ENCODE data around the gene TANGO2.

Gene TANGO2

GRCh38 chr22:20107951-20108756 lies 87.2 kb downstream of the TANGO2 start:
- DNase-seq (ENCODE audit: extremely low read depth, low read depth) = no peak

DNA sequence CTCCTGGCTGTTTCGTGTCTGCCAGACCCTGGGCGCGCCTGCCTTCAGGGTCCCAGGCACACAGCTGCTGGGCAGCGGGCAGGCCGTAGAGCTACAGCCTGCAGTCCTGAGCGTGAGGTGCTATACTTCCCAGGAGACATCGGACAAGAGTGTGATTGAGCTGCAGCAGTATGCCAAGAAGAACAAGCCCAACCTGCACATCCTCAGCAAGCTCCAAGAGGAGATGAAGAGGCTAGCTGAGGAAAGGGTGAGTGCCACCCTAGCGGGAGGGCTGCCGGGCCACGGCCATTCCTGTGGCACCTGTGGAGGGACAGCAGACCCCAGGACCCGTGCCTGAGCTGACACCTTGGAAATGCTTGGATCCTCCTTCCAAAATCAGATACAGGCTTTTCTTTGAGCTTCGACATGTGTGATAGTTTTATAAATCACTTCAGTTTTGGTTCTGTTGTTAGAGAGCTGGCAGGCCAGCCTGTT lies 87.9 kb downstream of the TANGO2 start:
- TF ChIP-seq CTCF (IDR thresholded peaks at IDR 0.05; ENCODE audit: low read depth, low read length) = no peak
- DNase-seq (ENCODE audit: extremely low read depth, low read depth) = no peak

More at GRCh38 chr22:20107951-20108756, 87.2 kb downstream of the TANGO2 start:
- no peak for TF ChIP-seq CTCF (IDR thresholded peaks at IDR 0.05; ENCODE audit: low read depth, low read length)

DNA sequence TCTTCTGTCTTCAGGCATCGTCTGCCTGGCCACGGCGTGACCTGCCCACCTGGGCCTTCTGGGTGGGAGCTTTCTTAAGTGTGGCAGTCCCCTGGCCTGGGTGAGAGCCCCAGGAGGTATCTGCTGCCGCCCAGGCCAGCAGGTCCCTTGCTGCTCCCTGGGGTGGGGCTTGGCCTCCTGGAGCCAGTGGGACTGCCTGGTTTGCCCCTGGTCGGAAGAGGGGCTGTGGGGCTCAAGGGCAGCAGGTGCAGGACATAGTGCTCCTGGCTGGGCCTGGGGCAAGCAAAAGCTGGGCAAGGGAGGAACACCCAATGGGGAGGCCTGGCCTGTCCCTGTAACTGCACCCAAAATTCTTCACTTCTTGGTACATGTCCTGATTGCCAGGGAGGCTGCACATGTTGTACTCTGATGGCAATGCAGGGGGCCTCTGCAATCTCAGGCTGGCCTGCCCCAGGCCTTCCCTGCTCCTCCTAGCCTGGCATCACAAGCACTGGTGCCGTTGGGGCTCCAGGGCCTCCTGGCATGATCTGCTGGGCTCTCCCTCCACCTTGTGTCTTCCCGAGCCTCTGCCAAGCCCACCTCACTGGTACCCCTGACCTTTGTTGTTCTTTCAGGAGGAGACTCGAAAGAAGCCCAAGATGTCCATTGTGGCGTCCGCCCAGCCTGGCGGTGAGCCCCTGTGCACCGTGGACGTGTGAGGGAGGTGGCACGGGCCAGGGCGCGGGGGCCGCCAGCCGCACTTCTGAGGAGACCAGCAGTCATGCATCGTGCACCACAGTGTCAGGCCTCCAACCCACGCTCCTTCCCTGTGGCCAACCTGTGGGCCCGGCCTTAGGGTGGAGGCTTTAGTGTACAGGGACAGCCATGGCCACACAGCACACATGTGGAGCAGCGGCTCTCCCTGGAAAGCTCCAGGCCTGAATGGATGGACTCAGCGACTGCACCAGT lies 88.8 kb downstream of the TANGO2 start:
- no peak for TF ChIP-seq CTCF (IDR thresholded peaks at IDR 0.05; ENCODE audit: low read depth, low read length)
- DNase-seq (ENCODE audit: extremely low read depth, low read depth) = no peak

DNA sequence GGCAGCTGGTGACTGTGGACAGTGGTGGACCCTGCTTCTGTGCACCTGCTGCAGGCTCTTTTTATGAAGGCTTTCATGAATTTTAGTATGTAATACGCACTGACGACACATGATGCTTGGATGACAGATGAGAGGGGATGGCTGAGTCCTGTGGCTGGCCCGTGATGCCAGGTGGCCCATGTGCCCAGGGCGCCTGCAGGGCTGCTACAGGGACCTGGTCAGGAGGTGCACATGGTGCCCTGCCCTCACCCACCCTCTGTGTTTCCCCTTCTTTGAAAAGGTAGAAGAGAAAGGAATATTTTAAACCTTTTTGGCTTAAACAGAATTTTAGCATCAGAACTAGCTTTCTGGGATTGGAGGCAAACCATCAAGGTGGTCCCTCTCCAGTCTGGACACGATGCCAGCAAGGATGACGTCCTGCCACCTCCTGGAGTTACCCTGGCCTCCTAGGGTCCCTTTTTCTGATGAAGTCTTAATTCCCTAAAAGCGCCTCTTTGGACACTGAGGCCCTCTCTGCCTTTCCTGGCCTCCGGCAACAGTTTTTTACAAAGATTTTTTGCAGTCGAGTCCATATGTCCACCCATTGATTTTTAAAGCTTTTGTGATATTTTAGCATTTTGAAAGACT lies 89.6 kb downstream of the TANGO2 start:
- no peak for DNase-seq (ENCODE audit: extremely low read depth, low read depth)
- TF ChIP-seq CTCF (IDR thresholded peaks at IDR 0.05; ENCODE audit: low read depth, low read length) = no peak

DNA sequence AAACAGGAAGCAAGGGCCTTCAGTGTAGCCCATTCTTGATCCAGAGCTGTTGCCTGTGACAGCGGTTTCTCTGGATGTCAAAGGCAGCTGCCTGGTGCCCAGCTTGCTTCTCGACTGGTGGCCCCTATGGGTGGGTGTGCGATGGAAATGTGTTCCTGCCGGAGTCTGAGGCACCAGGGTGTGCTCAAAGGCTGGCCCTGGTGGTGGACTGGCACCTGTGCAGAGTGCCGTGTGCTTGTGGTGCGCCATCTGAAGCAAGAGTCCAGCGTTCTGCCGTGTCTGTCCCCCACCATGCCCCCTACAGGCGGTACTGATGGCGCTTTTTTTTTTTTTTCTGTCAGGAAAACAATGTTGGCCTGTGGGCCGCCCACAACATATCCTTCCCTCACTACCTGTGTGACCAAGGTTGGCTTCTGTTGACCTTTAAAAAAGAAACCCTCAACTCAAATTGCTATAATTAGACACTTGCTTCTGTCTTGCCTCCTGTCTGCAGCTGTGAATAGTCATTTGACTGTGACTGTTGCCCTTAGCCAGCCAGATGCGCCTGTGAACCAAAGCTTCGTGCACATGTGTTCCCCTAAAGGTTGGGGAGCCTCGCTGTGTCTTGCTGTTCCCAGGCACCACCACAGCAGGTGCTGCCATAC lies 90.3 kb downstream of the TANGO2 start:
- peak; percentile 34 for TF ChIP-seq CTCF (IDR thresholded peaks at IDR 0.05; ENCODE audit: low read depth, low read length)
- DNase-seq (ENCODE audit: extremely low read depth, low read depth) = no peak

DNA sequence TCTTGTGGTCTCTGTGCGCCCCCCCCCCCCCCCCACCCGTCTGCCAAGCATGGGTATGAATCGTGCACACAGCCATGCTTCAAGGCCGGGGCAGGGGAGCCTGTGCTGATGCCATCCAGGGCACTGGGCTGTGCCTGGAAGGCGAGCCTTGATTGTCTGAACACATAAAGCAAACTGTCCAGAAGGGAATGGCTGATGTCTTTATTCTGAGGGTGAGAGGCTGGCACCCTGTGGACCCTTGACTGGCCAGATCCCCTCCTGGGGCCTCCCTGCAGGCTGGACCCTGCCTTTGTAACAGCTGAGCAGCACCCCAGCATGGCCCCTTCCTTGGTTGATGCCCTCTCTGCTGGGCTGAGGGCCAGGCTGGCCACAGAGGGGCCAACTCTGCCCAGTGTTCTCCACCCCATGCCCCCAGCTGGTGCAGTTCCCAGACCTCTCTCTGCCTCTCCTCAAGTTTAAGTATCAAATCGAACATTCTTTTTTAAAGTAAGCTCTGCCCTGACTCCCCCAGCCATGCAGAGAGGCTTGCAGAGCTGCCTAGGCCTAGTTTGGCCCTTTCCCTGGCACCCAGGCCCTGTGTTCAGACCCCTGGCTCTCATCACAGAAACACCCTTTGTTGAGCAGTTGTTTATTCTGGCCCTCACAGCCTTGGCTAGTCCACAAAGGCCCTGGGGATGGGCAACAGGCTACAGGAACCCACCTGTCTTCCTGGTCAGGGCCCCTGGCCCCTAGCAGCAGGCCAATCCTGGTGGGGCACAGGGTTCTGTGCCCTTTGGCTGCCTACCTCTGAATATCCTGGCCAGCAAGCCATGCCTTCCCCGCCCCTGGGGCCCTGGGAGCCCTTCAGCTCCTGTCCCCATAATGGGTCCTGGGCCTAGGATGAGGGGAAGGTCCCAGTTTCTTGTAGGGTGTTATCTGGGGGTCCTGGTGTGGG lies 91.0 kb downstream of the TANGO2 start:
- no peak for TF ChIP-seq CTCF (IDR thresholded peaks at IDR 0.05; ENCODE audit: low read depth, low read length)
- no peak for DNase-seq (ENCODE audit: extremely low read depth, low read depth)

Measured in AG09319 (cell line).